Heart right ventricle (tissue), 16 donors: ENCODE measurements around the gene IGSF21. TPM values are rescaled to one million over a fixed set of nuclear protein-coding genes. Genes with fewer than 3 reads are reported as not detected.

Experiments
- ATAC-seq, 8 donors: fragments of 200-7000 bp; cut with Tn5 transposase; one replicate each; pipeline ENCODE4 v1.9.1; 2020; ENCODE audit warnings: mild to moderate bottlenecking in 8 of 8, moderate library complexity in 8 of 8, moderate number of reproducible peaks in 1 of 8
- DNase-seq, 2 donors: peaks; one replicate each; pipeline ENCODE4 v3.0.0-alpha.2; 2020
- H3K27ac ChIP-seq, 10 donors: fragments of 200-600 bp; sonication (generic) in 2 of 10; one replicate each; pipeline versions ENCODE4 v1.5.0 to v1.8.0; 2020 to 2022; ENCODE audit warnings: mild to moderate bottlenecking in 3 of 10
- H3K27me3 ChIP-seq, 7 donors: fragments of 200-600 bp; one replicate each; pipeline ENCODE4 v1.8.0; 2021 to 2022; ENCODE audit warnings: mild to moderate bottlenecking in 2 of 7
- H3K36me3 ChIP-seq, 9 donors: fragments of 200-600 bp; sonication (generic) in 1 of 9; one replicate each; pipeline versions ENCODE4 v1.5.0 to v1.8.0; 2020 to 2022; ENCODE audit warnings: mild to moderate bottlenecking in 2 of 9
- H3K4me1 ChIP-seq, 9 donors: fragments of 200-600 bp; sonication (generic) in 1 of 9; one replicate each; pipeline versions ENCODE4 v1.5.0 to v1.8.0; 2020 to 2022; ENCODE audit warnings: mild to moderate bottlenecking in 4 of 9
- H3K4me3 ChIP-seq, 10 donors: fragments of 200-600 bp; sonication (generic) in 2 of 10; one replicate each; pipeline versions ENCODE4 v1.5.0 to v1.8.0; 2020 to 2022; ENCODE audit warnings: mild to moderate bottlenecking in 7 of 10, moderate library complexity in 2 of 10
- H3K9me3 ChIP-seq, 11 donors: fragments of 200-600 bp in 10 of 11; sonication (generic) in 2 of 11; one replicate each; pipeline versions ENCODE4 v1.5.0 to v1.8.0; 2013 to 2022; ENCODE audit warnings: mild to moderate bottlenecking in 2 of 11, control low read depth in 1 of 11, moderate library complexity in 1 of 11
- CTCF ChIP-seq, 9 donors: fragments of 200-600 bp; sonication (generic) in 2 of 9; IDR thresholded peaks; one replicate each; pipeline versions ENCODE4 v1.5.0 to v1.8.0; 2021 to 2022; ENCODE audit warnings: antibody characterized with exemption in 9 of 9, mild to moderate bottlenecking in 5 of 9, moderate library complexity in 1 of 9
- WGBS, 2 donors: extraction: QIAGEN DNeasy Blood & Tissue Kit; methylation state at CpG; one replicate each; pipeline ENCODE4 v1.1.7; 2013; ENCODE audit warnings: inconsistent platforms in 1 of 2; 5-methylcytosine and 5-hydroxymethylcytosine counted together
- intact Hi-C, 10 donors: fragments of 100-400 bp; cut with DNase I; formaldehyde crosslinking; loops; one replicate each; pipeline versions ENCODE4 v1.11.1 to v1.14.2; 2022
- polyA plus RNA-seq, 2 donors: library from polyadenylated mRNA; stranded (reverse); fragments of 200-250 nt; gene quantifications; one replicate each; pipeline ENCODE4 v1.2.3, GENCODE V29; 2013
- total RNA-seq, 10 donors: library from RNA; stranded (reverse); fragmentation: NEBNext Ultra II Directional in 3 of 10; extraction: Animal tissue kit (Norgen Biotek cat#: 25700) in 3 of 10; gene quantifications; one replicate each; pipeline versions ENCODE4 v1.2.1 to v1.2.4, GENCODE V29; 2021 to 2023
- donor health status: Arrhythmogenic right ventricular cardiomyopathy.
- donor health status: ischemic (EF 13 %, LVEDD 7.1; RV severe dilation, severe dysfunction).
- donor health status: healthy with polysubstance abuse.
- donor health status: DM: no; HTN: yes; CAD: no.
- donor health status: DM: no; HTN: no; CAD: no.
- donor health status: ischemic (EF 25% LVEDD 6.9; RV normal size, moderate dysfunction).
- donor health status: ischemic (EF 25% LVEDD 5.7; RV mildly dilated, moderate dysfunction).
- donor health status: healthy.
- donor health status: DM: yes; HTN: yes; CAD: no.
- donor health status: Ischemic cardiomyopathy.
- donor health status: ischemic (EF 35%, LVEDD 5.7; RV mildly dilated, moderate dysfunction).
- donor health status: nonischemic (EF 11% LVEDD 7.7; RV severe dilation, severe dysfunction).
- donor health status: DM: yes; HTN: yes; CAD: no.
- donor health status: PGD.
- donor health status: ischemic (EF 29% LVEDD 5.4; RV normal size, mild dysfunction).
- donor health status: nonischemic (EF 23%, LVEDD 6.1; RV moderate dilation, normal function).

IGSF21 gene
- total and polyA plus RNA-seq, 12 donors, result 0.13 to 1.6 (median 0.51) TPM; not detected in 1

- ATAC-seq (no peak), DNase-seq (no peak)
- Histone ChIP-seq H3K27me3 (peaks cover 0 to 72% (median 33%) of the 10 kb centered on the region in 7 donors), H3K36me3 (no peaks in the 10 kb centered on the region), H3K4me1 (peaks cover 0 to 5% (median 0%) of the 10 kb centered on the region in 9 donors), H3K27ac (no peak overlapping the region), H3K4me3 (no peak overlapping the region), H3K9me3 (no peaks in the 10 kb centered on the region)
- 88 to 89% methylated on average over 13 of the region's 13 CpGs for WGBS, 2 donors
- no peak for TF ChIP-seq CTCF (IDR thresholded peaks at IDR 0.05)
- intact Hi-C loops, result no loop called here
These were observed 48.3 kb downstream of the IGSF21 start for GRCh38 chr1:18155881-18156385.

GRCh38 chr1:18157352-18157751, 49.8 kb downstream of the IGSF21 start:
- peaks cover 0 to 70% (median 34%) of the 10 kb centered on the region in 7 donors for H3K27me3 ChIP-seq

GRCh38 chr1:18157968-18158367, 50.4 kb downstream of the IGSF21 start:
- no peak overlapping the region for H3K4me3 ChIP-seq
- no peaks in the 10 kb centered on the region for H3K36me3 ChIP-seq
- H3K4me1 ChIP-seq, result peaks cover 0 to 10% (median 0%) of the 10 kb centered on the region in 9 donors
- TF ChIP-seq CTCF (IDR thresholded peaks at IDR 0.05), result no peak
- DNase-seq, result no peak
- intact Hi-C loops, result no loop called here
- no peak overlapping the region for H3K27ac ChIP-seq
- WGBS, 2 donors, result 76 to 77% methylated on average over 7 of the region's 7 CpGs
- no peak for ATAC-seq
- peaks cover 0 to 71% (median 34%) of the 10 kb centered on the region in 7 donors for H3K27me3 ChIP-seq
- H3K9me3 ChIP-seq, result no peaks in the 10 kb centered on the region

More at GRCh38 chr1:18157352-18157751, 49.8 kb downstream of the IGSF21 start:
- H3K4me1 ChIP-seq, result peaks cover 0 to 10% (median 0%) of the 10 kb centered on the region in 9 donors
- WGBS, 2 donors, result 71 to 79% methylated on average over 10 of the region's 10 CpGs
- intact Hi-C loops, result no loop called here
- no peaks in the 10 kb centered on the region for H3K36me3 ChIP-seq
- ATAC-seq (no peak), DNase-seq (no peak)
- H3K9me3 ChIP-seq, result no peaks in the 10 kb centered on the region
- no peak overlapping the region for H3K27ac ChIP-seq
- no peak for TF ChIP-seq CTCF (IDR thresholded peaks at IDR 0.05)
- no peak overlapping the region for H3K4me3 ChIP-seq

- ATAC-seq, result no peak
- no peak for TF ChIP-seq CTCF (IDR thresholded peaks at IDR 0.05)
- no peak overlapping the region for H3K4me3 ChIP-seq
- H3K36me3 ChIP-seq, result no peaks in the 10 kb centered on the region
- no peak overlapping the region for H3K27ac ChIP-seq
- WGBS, 2 donors, result 61 to 65% methylated on average over 5 of the region's 5 CpGs
- H3K27me3 ChIP-seq, result peaks cover 0 to 68% (median 34%) of the 10 kb centered on the region in 7 donors
- intact Hi-C loops, result no loop called here
- H3K9me3 ChIP-seq, result no peaks in the 10 kb centered on the region
- peaks cover 0 to 10% (median 0%) of the 10 kb centered on the region in 9 donors for H3K4me1 ChIP-seq
- no peak for DNase-seq
These were observed 51.1 kb downstream of the IGSF21 start for GRCh38 chr1:18158714-18159113.
